ENCODE results near the gene MAPKAP1.

The MAPKAP1 gene

DNA sequence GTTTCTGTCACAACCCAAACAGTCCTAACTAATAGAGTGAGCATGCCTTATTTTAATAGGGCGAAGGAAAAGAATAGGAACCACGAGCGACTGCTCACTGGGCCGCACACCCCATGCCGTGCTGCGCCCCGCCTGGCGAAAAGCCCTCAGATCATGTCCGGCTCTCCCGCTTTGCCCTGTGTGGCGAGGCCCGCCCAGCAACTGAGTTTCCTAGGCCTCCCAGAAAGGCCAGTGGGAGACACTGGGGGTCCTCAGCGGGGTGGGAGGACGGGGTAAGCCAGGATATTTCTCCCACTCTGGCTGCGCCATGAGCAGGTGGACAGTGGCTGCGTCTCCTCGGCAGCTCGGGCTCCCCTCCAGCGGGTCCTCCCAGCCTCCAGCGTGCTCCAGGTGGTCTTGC lies 307.3 kb downstream of the MAPKAP1 start:
- no peak overlapping the region for H3K4me3 ChIP-seq (ENCODE audit: low read length)
- no peaks in the 10 kb centered on the region for H3K4me1 ChIP-seq (ENCODE audit: control insufficient read depth, low read length)
- H3K27ac ChIP-seq (ENCODE audit: low read depth, low read length) = no peak overlapping the region
- no peaks in the 10 kb centered on the region for H3K27me3 ChIP-seq (ENCODE audit: control insufficient read depth, low read length)
- H4K20me1 ChIP-seq (ENCODE audit: control insufficient read depth, insufficient read depth, low read depth, low read length) = no peaks in the 10 kb centered on the region
- H3K4me2 ChIP-seq (ENCODE audit: low read length) = no peak overlapping the region
- H3K9me3 ChIP-seq (ENCODE audit: control insufficient read depth, insufficient read depth, low read length) = no peaks in the 10 kb centered on the region
- H3K36me3 ChIP-seq (ENCODE audit: control insufficient read depth, low read length) = no peaks in the 10 kb centered on the region
- H3F3A ChIP-seq (ENCODE audit: control insufficient read depth, insufficient read depth) = no peaks in the 10 kb centered on the region
- H3K9me2 ChIP-seq (replicated peaks; ENCODE audit: control insufficient read depth, low read length) = no peaks in the 10 kb centered on the region
- no peak for TF ChIP-seq EZH2phosphoT487 (IDR thresholded peaks at IDR 0.05; ENCODE audit: borderline replicate concordance, low read length)
- TF ChIP-seq CTCF (IDR thresholded peaks at IDR 0.05; ENCODE audit: low read depth, low read length, poor library complexity, severe bottlenecking) = no peak
- no peaks in the 10 kb centered on the region for H3K79me2 ChIP-seq (ENCODE audit: control insufficient read depth, low read length)

DNA sequence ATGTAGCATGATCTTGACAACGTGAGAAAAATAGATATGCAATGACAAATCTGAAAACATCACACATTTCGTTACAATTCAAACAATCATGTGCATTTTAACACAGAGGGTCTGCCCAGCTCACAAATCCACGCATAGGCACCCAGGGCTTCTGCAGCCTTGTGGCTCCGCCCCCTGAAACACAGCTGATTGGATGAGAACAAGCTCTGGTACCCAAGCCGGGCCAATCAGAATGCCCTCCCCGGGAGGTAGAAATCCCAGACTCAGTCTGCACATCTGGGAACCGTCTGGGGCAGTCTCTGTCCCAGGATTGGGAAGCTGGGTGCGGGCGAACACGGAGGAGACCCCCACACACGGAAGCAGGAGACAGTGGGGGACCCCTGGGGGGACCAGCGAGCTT lies 307.8 kb downstream of the MAPKAP1 start:
- Histone ChIP-seq H3K4me3 (ENCODE audit: low read length) (no peak overlapping the region), H3K36me3 (ENCODE audit: control insufficient read depth, low read length) (no peaks in the 10 kb centered on the region), H3K27me3 (ENCODE audit: control insufficient read depth, low read length) (no peaks in the 10 kb centered on the region), H3K9me3 (ENCODE audit: control insufficient read depth, insufficient read depth, low read length) (no peaks in the 10 kb centered on the region), H3F3A (ENCODE audit: control insufficient read depth, insufficient read depth) (no peaks in the 10 kb centered on the region), H4K20me1 (ENCODE audit: control insufficient read depth, insufficient read depth, low read depth, low read length) (no peaks in the 10 kb centered on the region), H3K27ac (ENCODE audit: low read depth, low read length) (no peak overlapping the region), H3K9me2 (replicated peaks; ENCODE audit: control insufficient read depth, low read length) (no peaks in the 10 kb centered on the region), H3K79me2 (ENCODE audit: control insufficient read depth, low read length) (no peaks in the 10 kb centered on the region), H3K4me1 (ENCODE audit: control insufficient read depth, low read length) (no peaks in the 10 kb centered on the region), H3K4me2 (ENCODE audit: low read length) (no peak overlapping the region)
- TF ChIP-seq EZH2phosphoT487 (IDR thresholded peaks at IDR 0.05; ENCODE audit: borderline replicate concordance, low read length) = no peak
- TF ChIP-seq CTCF (IDR thresholded peaks at IDR 0.05; ENCODE audit: low read depth, low read length, poor library complexity, severe bottlenecking) = no peak

- no peaks in the 10 kb centered on the region for H3K27me3 ChIP-seq (ENCODE audit: control insufficient read depth, low read length)
Measured at GRCh38 chr9:125398243-125398642, 308.8 kb downstream of the MAPKAP1 start.

More at GRCh38 chr9:125398243-125398642, 308.8 kb downstream of the MAPKAP1 start:
- no peaks in the 10 kb centered on the region for H3K9me3 ChIP-seq (ENCODE audit: control insufficient read depth, insufficient read depth, low read length)
- H3K4me3 ChIP-seq (ENCODE audit: low read length) = no peak overlapping the region
- H3K4me2 ChIP-seq (ENCODE audit: low read length) = no peak overlapping the region
- no peak for TF ChIP-seq EZH2phosphoT487 (IDR thresholded peaks at IDR 0.05; ENCODE audit: borderline replicate concordance, low read length)
- TF ChIP-seq CTCF (IDR thresholded peaks at IDR 0.05; ENCODE audit: low read depth, low read length, poor library complexity, severe bottlenecking) = no peak
- no peaks in the 10 kb centered on the region for H3K4me1 ChIP-seq (ENCODE audit: control insufficient read depth, low read length)
- H4K20me1 ChIP-seq (ENCODE audit: control insufficient read depth, insufficient read depth, low read depth, low read length) = no peaks in the 10 kb centered on the region
- H3K27ac ChIP-seq (ENCODE audit: low read depth, low read length) = no peak overlapping the region
- no peaks in the 10 kb centered on the region for H3K36me3 ChIP-seq (ENCODE audit: control insufficient read depth, low read length)
- no peaks in the 10 kb centered on the region for H3K9me2 ChIP-seq (replicated peaks; ENCODE audit: control insufficient read depth, low read length)
- no peaks in the 10 kb centered on the region for H3K79me2 ChIP-seq (ENCODE audit: control insufficient read depth, low read length)
- no peaks in the 10 kb centered on the region for H3F3A ChIP-seq (ENCODE audit: control insufficient read depth, insufficient read depth)
